H1 (cell line): Measurements from ENCODE around the gene SMAD6. TPM values are rescaled to one million over a fixed set of nuclear protein-coding genes. Genes with fewer than 3 reads are reported as not detected.

Source experiments
- CBX8 ChIP-seq: fragments of 300-800, 300-1000 bp; sonication (generic); IDR thresholded peaks from 2 replicates; pipeline ENCODE4 v1.7.1; 2016; ENCODE audit warnings: low read depth, low read length, borderline replicate concordance
- CHD2 ChIP-seq: IDR thresholded peaks from 2 replicates; pipeline ENCODE4 v1.6.1; 2012; ENCODE audit warnings: low read length, improper control_type of control experiment
- EGR1 ChIP-seq: IDR thresholded peaks from 2 replicates; pipeline ENCODE4 v1.6.1; 2011; ENCODE audit warnings: low read depth, low read length, borderline replicate concordance
- JUN ChIP-seq: IDR thresholded peaks from 2 replicates; pipeline ENCODE4 v1.6.1; 2011; ENCODE audit warnings: low read depth, mild to moderate bottlenecking, improper control_type of control experiment, low read length
- JUND ChIP-seq: IDR thresholded peaks from 2 replicates; pipeline ENCODE4 v1.6.1; 2011; ENCODE audit warnings: mild to moderate bottlenecking, improper control_type of control experiment, low read length
- TCF12 ChIP-seq: IDR thresholded peaks from 2 replicates; pipeline ENCODE4 v1.6.1; 2011; ENCODE audit warnings: low read depth, mild to moderate bottlenecking, low read length
- polyA plus RNA-seq, 7 experiments: library from polyadenylated mRNA; depleted of rRNA in 3 of 7; stranded (reverse) in 5 of 7; unstranded in 2 of 7; fragments of >200 nt in 5 of 7; fragments of 200-250 nt in 2 of 7; gene quantifications; 1 replicate in 5 of 7; 2 replicates in 1 of 7; 4 replicates in 1 of 7; pipeline versions ENCODE4 v1.2.1 to v1.2.3, GENCODE V29; 2011 to 2013; ENCODE audit warnings: missing spikeins in 2 of 7, mixed read lengths in 2 of 7
- total RNA-seq: library from RNA; stranded (reverse); fragmentation: NEBNext Ultra II Directional; extraction: Animal tissue kit (Norgen Biotek cat#: 25700); gene quantifications from 2 replicates; pipeline ENCODE4 v1.2.1, GENCODE V29; 2021

SMAD6 gene
- total and polyA plus RNA-seq, 2 of the 8 experiments (the other 6 are each of a cell fraction or from before 2014, with no cell fraction given): 1.8 to 7.0 TPM

DNA sequence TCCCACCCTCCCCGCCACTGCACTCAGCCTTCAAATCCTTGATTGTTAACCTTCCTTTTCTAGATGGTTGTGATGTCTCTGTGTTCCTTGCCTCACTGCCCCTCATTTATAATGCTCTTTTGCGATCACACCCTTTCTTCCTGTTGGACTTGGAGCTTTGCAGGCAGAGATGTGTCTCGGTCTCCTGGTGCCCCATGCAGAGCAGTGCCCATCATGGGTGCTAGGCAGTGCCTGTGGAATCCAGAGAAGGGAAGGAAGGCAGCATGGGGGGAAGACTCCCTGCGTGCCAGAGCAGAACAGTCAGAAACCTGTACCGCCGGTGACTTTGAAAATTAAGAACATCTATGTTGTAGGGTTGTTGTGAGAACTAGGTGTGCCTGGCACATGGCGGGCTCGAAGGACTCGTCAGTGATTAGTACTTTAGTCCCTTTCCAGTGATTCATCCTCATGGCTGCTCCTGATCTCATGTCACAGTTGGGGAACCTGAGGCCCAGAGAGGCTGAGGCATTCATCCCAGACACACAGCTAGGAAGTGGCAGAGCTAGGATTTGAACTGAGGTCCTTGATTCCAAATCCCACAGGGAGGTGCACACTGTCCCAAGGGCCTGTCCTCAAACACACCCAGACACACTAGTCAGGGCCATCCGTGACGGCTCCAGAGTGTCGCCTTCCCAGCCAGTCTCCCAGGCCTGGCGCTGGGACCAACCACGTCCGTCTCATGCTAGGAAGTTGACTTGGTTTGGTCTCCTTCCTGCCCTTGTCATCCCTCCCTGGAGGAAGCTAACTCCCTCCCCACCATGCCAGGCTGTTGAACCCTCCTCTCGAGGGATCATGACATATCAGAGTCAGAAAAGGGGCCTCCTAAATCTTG lies 58.3 kb downstream of the SMAD6 start (continued):
- TF ChIP-seq JUND (no peak), EGR1 (no peak), CHD2 (no peak), CBX8 (no peak), JUN (no peak), TCF12 (no peak)
